Esophagus muscularis mucosa (tissue), 4 donors: ENCODE measurements around the gene HAUS6. TPM values are rescaled to one million over a fixed set of nuclear protein-coding genes. Genes with fewer than 3 reads are reported as not detected.

Experiments used
- DNase-seq: peaks from one replicate; pipeline ENCODE4 v3.0.0-alpha.2; 2017; ENCODE audit errors: extremely low spot score
- H3K27ac ChIP-seq, 4 donors: fragments of 200-600 bp; sonication (generic); replicated peaks in 1 of 4; 1 replicate in 3 of 4; 2 replicates in 1 of 4; pipeline ENCODE4 v1.5.1; 2016 to 2019; ENCODE audit warnings: mild to moderate bottlenecking in 1 of 4
- H3K27me3 ChIP-seq, 4 donors: fragments of 200-600 bp; sonication (generic); one replicate each; pipeline versions ENCODE4 v1.5.1 to v1.6.0; 2016 to 2019
- H3K36me3 ChIP-seq, 4 donors: fragments of 200-600 bp; sonication (generic); one replicate each; pipeline ENCODE4 v1.5.1; 2016 to 2019
- H3K4me1 ChIP-seq, 4 donors: fragments of 200-600 bp; sonication (generic); one replicate each; pipeline ENCODE4 v1.5.1; 2016 to 2019
- H3K4me3 ChIP-seq, 4 donors: fragments of 200-600 bp; sonication (generic); 1 replicate in 2 of 4; 2 replicates in 2 of 4; pipeline ENCODE4 v1.5.1; 2016 to 2019; ENCODE audit warnings: mild to moderate bottlenecking in 4 of 4, moderate library complexity in 1 of 4
- H3K9me3 ChIP-seq, 4 donors: fragments of 200-600 bp; sonication (generic); 1 replicate in 3 of 4; 2 replicates in 1 of 4; pipeline ENCODE4 v1.5.1; 2016 to 2019
- CTCF ChIP-seq, 3 experiments: fragments of 200-600 bp in 2 of 3; fragments of 450-650 bp in 1 of 3; sonication (generic) in 2 of 3; IDR thresholded peaks; one replicate each; pipeline ENCODE4 v1.5.1; 2017 to 2019; ENCODE audit warnings: antibody characterized with exemption in 3 of 3, mild to moderate bottlenecking in 2 of 3, moderate library complexity in 1 of 3
- EP300 ChIP-seq: sonication (generic); formaldehyde crosslinking; IDR thresholded peaks from one replicate; pipeline ENCODE4 v1.6.1; 2017; ENCODE audit warnings: antibody characterized with exemption
- POLR2A ChIP-seq: fragments of 450-650 bp; IDR thresholded peaks from one replicate; pipeline ENCODE4 v1.6.1; 2017; ENCODE audit warnings: antibody characterized with exemption, moderate library complexity, mild to moderate bottlenecking, low read depth
- POLR2AphosphoS5 ChIP-seq, 2 donors: sonication (generic); formaldehyde crosslinking; IDR thresholded peaks; one replicate each; pipeline ENCODE4 v1.6.1; 2017; ENCODE audit warnings: antibody characterized with exemption in 2 of 2
- WGBS: methylation state at CpG from one replicate; pipeline ENCODE4 v1.1.5; 2018; 5-methylcytosine and 5-hydroxymethylcytosine counted together
- intact Hi-C: fragments of 100-400 bp; cut with DNase I; formaldehyde crosslinking; loops from one replicate; pipeline ENCODE4 v1.15.1; 2023
- total RNA-seq, 4 donors: library from RNA; depleted of rRNA; stranded (reverse); fragments of >200 nt; gene quantifications; one replicate each; pipeline versions ENCODE4 v1.1.0 to v1.2.1, GENCODE V29; 2016

HAUS6 gene
- total RNA-seq, 4 donors from 2014 or later: 7.1 to 8.7 (median 7.3) TPM

DNA sequence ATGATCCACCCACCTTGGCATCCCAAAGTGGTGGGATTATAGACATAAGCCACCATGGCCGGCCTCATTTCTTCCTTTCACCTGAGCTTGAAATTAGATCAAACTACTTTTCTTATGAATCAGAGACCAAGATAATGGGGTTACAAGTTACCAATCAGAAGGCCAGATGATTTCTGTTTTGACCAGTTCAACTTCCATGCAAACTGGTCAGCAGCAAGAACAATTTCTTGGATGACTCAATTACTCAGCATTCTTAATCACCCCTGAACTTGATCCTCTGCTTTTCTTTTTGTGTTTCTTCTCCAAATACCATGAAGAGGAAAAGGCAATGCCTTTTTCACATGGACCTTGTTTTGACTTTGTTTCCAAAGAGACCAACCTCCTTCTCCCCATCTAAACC, 34.6 kb upstream of the HAUS6 start:
- no peaks in the 10 kb centered on the region for H3K27me3 ChIP-seq
- no peaks in the 10 kb centered on the region for H3K36me3 ChIP-seq
- no peak for DNase-seq
- intact Hi-C loops: no loop called here
- no peak for TF ChIP-seq EP300
- no peak for TF ChIP-seq POLR2AphosphoS5 (IDR thresholded peaks at IDR 0.05)
- no peak for TF ChIP-seq CTCF (IDR thresholded peaks at IDR 0.05)
- TF ChIP-seq POLR2A: no peak
- H3K27ac ChIP-seq: no peak overlapping the region
- no peak overlapping the region for H3K4me3 ChIP-seq
- no peaks in the 10 kb centered on the region for H3K9me3 ChIP-seq
- no peaks in the 10 kb centered on the region for H3K4me1 ChIP-seq
- 100% methylated on average over 1 of the region's 1 CpG for WGBS

GRCh38 chr9:19136129-19136528, 33.4 kb upstream of the HAUS6 start:
- no peaks in the 10 kb centered on the region for H3K27me3 ChIP-seq
- H3K9me3 ChIP-seq: no peaks in the 10 kb centered on the region
- intact Hi-C loops: no loop called here
- no peaks in the 10 kb centered on the region for H3K36me3 ChIP-seq
- no peaks in the 10 kb centered on the region for H3K4me1 ChIP-seq
- DNase-seq: no peak
- no peak overlapping the region for H3K27ac ChIP-seq
- WGBS: 79% methylated on average over 3 of the region's 3 CpGs
- H3K4me3 ChIP-seq: no peak overlapping the region
- TF ChIP-seq CTCF (IDR thresholded peaks at IDR 0.05) (no peak), POLR2A (no peak), EP300 (no peak), POLR2AphosphoS5 (IDR thresholded peaks at IDR 0.05) (no peak)

GRCh38 chr9:19133549-19134345, 31.0 kb upstream of the HAUS6 start:
- intact Hi-C loops: no loop called here
- Histone ChIP-seq H3K27ac (no peak overlapping the region), H3K36me3 (no peaks in the 10 kb centered on the region), H3K9me3 (no peaks in the 10 kb centered on the region), H3K4me1 (peaks cover 4 to 8% (median 5%) of the 10 kb centered on the region in 4 donors), H3K27me3 (no peaks in the 10 kb centered on the region), H3K4me3 (no peak overlapping the region)
- DNase-seq: no peak
- 91% methylated on average over 6 of the region's 6 CpGs for WGBS
- no peak for TF ChIP-seq CTCF (IDR thresholded peaks at IDR 0.05)
- TF ChIP-seq POLR2A: no peak
- no peak for TF ChIP-seq EP300
- no peak for TF ChIP-seq POLR2AphosphoS5 (IDR thresholded peaks at IDR 0.05)

GRCh38 chr9:19130436-19130835, 27.7 kb upstream of the HAUS6 start:
- intact Hi-C loops: no loop called here
- no peak overlapping the region for H3K27ac ChIP-seq
- H3K36me3 ChIP-seq: peaks cover 0 to 10% (median 3%) of the 10 kb centered on the region in 4 donors
- no peak overlapping the region for H3K4me3 ChIP-seq
- TF ChIP-seq POLR2A (no peak), POLR2AphosphoS5 (IDR thresholded peaks at IDR 0.05) (no peak), EP300 (no peak), CTCF (IDR thresholded peaks at IDR 0.05) (no peak)
- 78% methylated on average over 8 of the region's 8 CpGs for WGBS
- H3K4me1 ChIP-seq: peaks cover 17 to 34% (median 24%) of the 10 kb centered on the region in 4 donors
- no peaks in the 10 kb centered on the region for H3K27me3 ChIP-seq
- no peak for DNase-seq
- H3K9me3 ChIP-seq: no peaks in the 10 kb centered on the region
